HUES48 (cell line): ENCODE results near the gene IDH2.

ENCODE experiments used
- H3K27ac ChIP-seq: one replicate; pipeline ENCODE4 v1.7.0; 2013; ENCODE audit warnings: low read depth, low read length, inconsistent platforms
- H3K27me3 ChIP-seq: 2 replicates; pipeline ENCODE4 v1.6.1; 2013; ENCODE audit warnings: mild to moderate bottlenecking, low read length; ENCODE audit not compliant: control insufficient read depth, insufficient read depth
- H3K36me3 ChIP-seq: 2 replicates; pipeline ENCODE4 v1.6.1; 2013; ENCODE audit warnings: low read length; ENCODE audit not compliant: control insufficient read depth, insufficient read depth
- H3K4me1 ChIP-seq: 2 replicates; pipeline ENCODE4 v1.6.1; 2013; ENCODE audit warnings: mild to moderate bottlenecking, low read length; ENCODE audit not compliant: control insufficient read depth, insufficient read depth
- H3K4me3 ChIP-seq: 2 replicates; pipeline ENCODE4 v1.5.1; 2013; ENCODE audit warnings: mild to moderate bottlenecking, low read depth, low read length
- H3K9ac ChIP-seq: 2 replicates; pipeline ENCODE4 v1.6.1; 2013; ENCODE audit warnings: mild to moderate bottlenecking, low read depth, low read length, moderate library complexity
- H3K9me3 ChIP-seq: 2 replicates; pipeline ENCODE4 v1.6.1; 2013; ENCODE audit warnings: low read length; ENCODE audit not compliant: control insufficient read depth, insufficient read depth

Gene IDH2

DNA sequence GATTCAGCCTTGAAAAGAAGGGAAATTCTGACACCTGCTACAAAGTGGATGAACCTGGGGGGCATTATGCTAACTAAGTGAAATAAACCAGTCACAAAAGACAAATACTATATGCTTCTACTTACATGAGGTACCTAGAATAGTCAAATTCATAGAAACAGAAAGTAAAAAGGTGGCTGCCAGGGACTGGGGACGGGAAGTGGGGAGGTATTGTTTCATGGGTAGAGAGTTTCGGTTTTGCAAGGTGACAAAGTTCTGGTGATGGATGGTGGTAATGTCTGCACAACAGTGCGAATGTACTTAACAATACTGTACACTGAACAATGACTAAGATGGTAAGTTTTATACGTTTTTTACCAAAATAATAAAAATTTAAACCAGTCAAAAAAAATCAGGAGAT, 4.8 kb downstream of the IDH2 start:
- no peak overlapping the region for H3K4me3 ChIP-seq
- no peak overlapping the region for H3K27ac ChIP-seq
- H3K9me3 ChIP-seq, result no peaks in the 10 kb centered on the region
- peaks cover 7% of the 10 kb centered on the region for H3K4me1 ChIP-seq
- H3K36me3 ChIP-seq, result no peaks in the 10 kb centered on the region
- H3K9ac ChIP-seq, result no peak overlapping the region
- 0 out of 2 replicates have a peak, but pooled peaks cover 3% of the 10 kb centered on the region for H3K27me3 ChIP-seq

DNA sequence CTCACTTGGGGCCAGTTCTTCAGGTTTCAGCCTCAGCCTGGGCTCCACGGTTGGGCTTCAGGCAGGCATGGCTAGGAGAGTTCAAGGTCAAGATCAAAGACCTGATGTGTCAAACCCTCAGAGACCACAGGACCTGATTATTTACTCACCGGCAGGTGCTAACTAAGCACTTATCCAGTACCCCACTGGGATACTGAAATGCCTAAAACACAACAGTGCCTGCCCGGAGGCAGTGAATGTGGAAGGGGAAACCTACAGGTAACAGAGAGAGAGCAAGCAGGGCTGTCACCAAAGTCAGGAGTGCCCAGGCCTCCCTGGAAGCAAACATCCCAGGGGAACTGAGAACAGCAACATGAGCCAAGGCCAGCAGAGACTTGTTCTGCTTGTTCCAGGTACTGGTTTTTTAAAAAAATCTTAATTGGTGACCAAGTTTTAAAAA, 6.7 kb downstream of the IDH2 start:
- H3K27me3 ChIP-seq, result 0 out of 2 replicates have a peak, but pooled peaks cover under 1% of the 10 kb centered on the region
- no peaks in the 10 kb centered on the region for H3K36me3 ChIP-seq
- H3K9ac ChIP-seq, result no peak overlapping the region
- H3K27ac ChIP-seq, result no peak overlapping the region
- H3K4me3 ChIP-seq, result no peak overlapping the region
- peaks cover 4% of the 10 kb centered on the region for H3K4me1 ChIP-seq
- no peaks in the 10 kb centered on the region for H3K9me3 ChIP-seq

DNA sequence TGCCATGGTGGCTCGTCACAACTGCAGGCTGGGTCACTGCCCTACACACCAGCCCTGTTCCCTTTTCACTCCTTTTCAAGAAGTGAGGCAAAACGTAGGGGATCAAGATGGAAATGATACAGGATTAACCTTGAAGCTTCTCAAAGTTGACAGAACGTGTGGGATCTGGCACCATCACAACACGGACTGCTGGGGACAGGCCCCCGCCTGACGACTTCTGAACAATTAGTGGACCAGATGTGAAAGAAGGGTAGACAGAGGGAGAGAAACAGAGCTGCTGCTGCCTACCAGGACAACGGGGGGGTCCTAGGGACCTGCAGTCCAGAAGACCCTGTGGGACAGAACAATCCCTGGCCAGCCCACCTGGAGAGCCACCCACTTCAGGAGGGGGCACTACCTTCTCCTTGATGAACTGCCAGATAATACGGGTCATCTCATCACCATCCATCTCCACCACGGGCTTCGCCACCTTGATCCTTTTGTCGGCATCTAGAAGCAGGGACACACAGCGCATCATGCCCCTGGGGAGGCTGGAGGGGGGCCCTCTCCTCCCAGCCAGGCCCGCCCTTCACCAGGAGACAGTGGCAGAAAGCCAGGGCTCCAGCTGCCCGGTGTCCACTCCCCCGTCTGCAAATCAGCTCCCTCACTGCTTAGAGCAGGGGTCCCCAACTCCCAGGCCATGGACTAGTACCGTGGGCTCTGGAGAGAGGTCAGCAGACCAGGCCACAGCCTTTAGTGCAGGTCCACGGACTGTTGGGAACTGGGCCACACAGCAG, 10.9 kb downstream of the IDH2 start:
- no peaks in the 10 kb centered on the region for H3K27me3 ChIP-seq
- H3K36me3 ChIP-seq, result peaks cover 14% of the 10 kb centered on the region
- no peaks in the 10 kb centered on the region for H3K4me1 ChIP-seq
- no peak overlapping the region for H3K9ac ChIP-seq
- H3K9me3 ChIP-seq, result no peaks in the 10 kb centered on the region
- no peak overlapping the region for H3K4me3 ChIP-seq
- no peak overlapping the region for H3K27ac ChIP-seq

DNA sequence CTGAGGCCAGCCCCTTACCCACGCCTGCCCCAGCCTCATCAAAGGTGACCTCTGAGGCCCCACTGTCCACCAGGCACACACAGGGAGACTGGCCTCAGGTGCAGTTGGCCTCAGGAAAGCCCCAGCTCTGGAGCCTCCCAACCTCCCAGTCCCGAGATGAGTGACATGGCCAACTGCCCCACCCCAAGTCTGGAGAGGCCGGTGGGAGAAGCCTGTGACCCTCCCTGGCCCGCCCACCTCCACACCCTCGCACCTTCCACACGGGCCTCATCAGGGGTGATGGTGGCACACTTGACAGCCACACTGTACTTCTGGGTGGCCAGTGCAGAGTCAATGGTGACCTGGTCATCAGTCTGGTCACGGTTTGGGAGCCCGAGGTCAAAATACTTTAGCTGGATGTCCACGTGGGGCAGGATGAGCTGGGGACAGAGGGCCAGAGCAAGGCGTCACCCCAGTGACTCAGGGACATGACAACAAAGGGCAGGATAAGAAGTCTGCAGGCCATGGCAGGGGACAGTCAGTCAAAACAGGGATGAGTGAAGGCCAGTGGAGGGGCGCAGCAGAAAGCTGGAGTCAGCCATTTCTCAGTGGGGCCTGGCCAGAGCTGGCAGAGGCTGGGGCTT, 11.9 kb downstream of the IDH2 start:
- Histone ChIP-seq H3K36me3 (peaks cover 19% of the 10 kb centered on the region), H3K9me3 (no peaks in the 10 kb centered on the region), H3K27me3 (no peaks in the 10 kb centered on the region), H3K9ac (no peak overlapping the region), H3K4me1 (no peaks in the 10 kb centered on the region), H3K4me3 (no peak overlapping the region), H3K27ac (no peak overlapping the region)

DNA sequence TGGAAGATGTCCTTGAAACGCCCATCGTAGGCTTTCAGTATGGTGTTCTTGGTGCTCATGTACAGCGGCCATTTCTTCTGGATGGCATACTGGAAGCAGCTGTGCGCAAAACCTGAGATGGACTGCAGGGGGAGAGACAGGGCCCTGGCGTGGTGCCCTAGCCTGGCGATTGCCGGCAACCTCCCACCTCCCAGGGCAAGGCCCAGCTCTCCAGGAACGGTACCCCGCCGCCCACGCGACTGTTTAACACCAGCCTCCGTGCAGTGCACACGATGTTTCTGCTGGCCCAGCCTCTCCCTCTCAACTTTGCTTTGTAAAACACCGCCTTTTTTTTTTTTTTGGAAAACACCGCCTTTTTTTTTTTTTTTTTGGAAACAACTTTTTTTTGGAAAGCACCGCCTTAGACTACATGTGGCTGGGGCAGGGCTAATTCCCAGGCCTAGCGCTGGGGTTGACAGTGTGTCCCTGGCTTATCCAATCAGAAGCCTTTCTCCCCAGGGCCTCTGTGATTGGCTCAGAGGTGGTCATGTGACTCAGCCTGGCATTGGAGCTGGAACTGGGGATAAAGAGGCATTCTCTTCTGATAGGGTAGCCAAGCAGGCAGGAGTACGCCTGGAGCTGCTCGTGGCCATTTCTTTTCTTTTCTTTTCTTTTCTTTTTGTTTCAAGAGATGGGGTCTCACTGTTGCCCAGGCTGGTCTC, 14.7 kb downstream of the IDH2 start:
- H3K27me3 ChIP-seq, result no peaks in the 10 kb centered on the region
- no peak overlapping the region for H3K27ac ChIP-seq
- no peaks in the 10 kb centered on the region for H3K4me1 ChIP-seq
- no peak overlapping the region for H3K4me3 ChIP-seq
- no peaks in the 10 kb centered on the region for H3K9me3 ChIP-seq
- no peak overlapping the region for H3K9ac ChIP-seq
- H3K36me3 ChIP-seq, result peaks cover 38% of the 10 kb centered on the region

DNA sequence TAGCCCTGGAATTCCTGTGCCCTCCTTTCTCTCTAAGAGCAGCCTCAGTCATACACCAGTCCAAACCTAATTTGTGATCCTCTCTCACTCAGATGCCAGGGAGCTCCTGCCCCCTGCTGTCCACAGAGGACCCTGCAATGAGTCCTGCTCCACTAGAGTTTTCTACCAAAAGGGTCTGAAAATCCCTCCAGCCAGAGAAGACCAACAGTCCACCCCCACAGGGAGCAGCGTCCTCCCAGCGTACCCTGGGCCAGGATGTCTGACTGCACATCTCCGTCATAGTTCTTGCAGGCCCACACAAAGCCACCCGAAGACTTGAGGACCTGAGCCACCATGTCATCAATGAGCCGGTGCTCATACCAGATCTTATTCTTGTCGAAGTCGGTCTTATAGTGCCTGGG, 15.4 kb downstream of the IDH2 start:
- no peak overlapping the region for H3K9ac ChIP-seq
- no peak overlapping the region for H3K27ac ChIP-seq
- H3K9me3 ChIP-seq, result no peaks in the 10 kb centered on the region
- peaks cover 38% of the 10 kb centered on the region for H3K36me3 ChIP-seq
- no peak overlapping the region for H3K4me3 ChIP-seq
- H3K4me1 ChIP-seq, result peaks cover 3% of the 10 kb centered on the region; the same call in 1 of the 2 replicates
- no peaks in the 10 kb centered on the region for H3K27me3 ChIP-seq

DNA sequence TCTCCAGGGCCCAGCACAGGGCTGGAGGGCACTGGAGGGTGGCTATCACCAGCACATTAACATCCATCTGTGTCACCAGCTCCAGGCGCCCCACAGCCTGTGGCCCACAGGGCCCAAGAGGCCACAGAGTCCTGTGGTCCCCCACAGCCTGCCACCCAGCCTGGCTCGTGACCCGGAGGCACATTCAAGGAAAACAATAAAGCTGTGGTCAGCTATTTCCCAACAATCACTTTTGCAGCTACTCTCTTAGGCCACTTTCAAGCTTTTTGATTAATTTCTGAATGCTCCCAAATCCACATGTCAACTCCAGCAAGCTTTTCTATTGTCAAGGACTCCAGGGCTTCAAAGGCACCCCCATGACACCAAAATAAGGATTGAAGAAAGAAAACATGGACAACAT, 16.7 kb downstream of the IDH2 start:
- no peak overlapping the region for H3K4me3 ChIP-seq
- H3K36me3 ChIP-seq, result peaks cover 45% of the 10 kb centered on the region
- H3K9me3 ChIP-seq, result no peaks in the 10 kb centered on the region
- peaks cover 4% of the 10 kb centered on the region; the same call in 1 of the 2 replicates for H3K4me1 ChIP-seq
- H3K27me3 ChIP-seq, result no peaks in the 10 kb centered on the region
- no peak overlapping the region for H3K9ac ChIP-seq
- no peak overlapping the region for H3K27ac ChIP-seq

DNA sequence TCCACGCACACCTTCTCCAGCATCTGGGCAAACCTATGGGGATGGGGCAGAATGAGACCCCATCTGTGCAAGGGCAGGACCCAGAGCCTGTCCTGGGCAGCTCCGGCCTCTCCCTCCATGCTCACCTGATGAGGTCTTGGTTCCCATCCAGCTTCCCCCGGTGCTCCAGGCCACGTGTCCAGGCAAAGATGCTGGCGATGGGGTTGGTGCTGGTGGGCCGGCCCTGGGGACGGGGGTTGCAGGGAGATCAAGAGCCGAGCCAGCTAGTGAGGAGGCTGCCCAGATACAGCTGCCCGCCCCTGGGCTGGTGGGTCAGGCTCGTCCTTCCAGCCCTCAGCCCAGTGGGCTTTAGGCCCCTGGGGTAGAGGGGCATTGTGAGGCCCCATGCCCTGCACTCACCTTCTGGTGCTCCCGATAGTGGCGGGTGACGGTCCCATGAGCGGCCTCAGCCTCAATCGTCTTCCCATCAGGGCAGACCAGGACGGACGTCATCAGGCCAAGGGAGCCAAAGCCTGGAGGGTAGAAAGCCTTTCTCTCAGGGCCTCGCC, 17.3 kb downstream of the IDH2 start:
- H3K36me3 ChIP-seq, result peaks cover 45% of the 10 kb centered on the region
- no peak overlapping the region for H3K27ac ChIP-seq
- no peak overlapping the region for H3K4me3 ChIP-seq
- no peaks in the 10 kb centered on the region for H3K9me3 ChIP-seq
- no peak overlapping the region for H3K9ac ChIP-seq
- peaks cover 4% of the 10 kb centered on the region; the same call in 1 of the 2 replicates for H3K4me1 ChIP-seq
- no peaks in the 10 kb centered on the region for H3K27me3 ChIP-seq

DNA sequence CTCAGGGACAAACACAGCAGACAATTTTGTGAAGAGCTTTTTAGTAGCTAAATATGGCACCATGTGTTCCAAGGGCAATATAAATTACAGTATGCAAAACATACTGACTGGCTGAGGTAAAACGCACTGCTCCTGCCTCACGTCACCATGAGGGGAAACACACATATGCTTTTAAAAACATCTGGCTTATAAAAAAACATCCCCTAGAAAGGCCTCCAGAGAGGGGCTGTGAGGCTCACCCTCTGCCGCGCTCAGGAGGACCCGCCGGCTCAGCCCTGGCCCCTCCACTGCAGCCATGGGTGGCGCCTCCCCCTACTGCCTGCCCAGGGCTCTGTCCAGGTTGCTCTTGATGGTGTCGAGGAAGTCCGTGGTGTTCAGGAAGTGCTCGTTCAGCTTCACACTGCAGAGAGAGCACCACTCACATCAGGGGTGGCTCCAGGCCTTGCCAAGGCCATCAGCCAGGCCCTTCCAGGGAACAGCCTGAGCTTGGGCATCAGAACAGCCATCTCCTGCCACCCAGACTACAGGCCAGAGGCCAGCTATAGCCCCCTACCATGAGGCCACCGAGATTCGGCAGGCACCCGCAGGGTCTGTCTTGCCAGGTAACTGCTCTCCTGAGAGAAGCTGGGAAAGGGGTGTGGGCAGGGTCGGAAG, 18.2 kb downstream of the IDH2 start:
- H3K27ac ChIP-seq, result no peak overlapping the region
- no peak overlapping the region for H3K9ac ChIP-seq
- H3K4me3 ChIP-seq, result no peak overlapping the region
- H3K9me3 ChIP-seq, result no peaks in the 10 kb centered on the region
- H3K36me3 ChIP-seq, result peaks cover 45% of the 10 kb centered on the region
- H3K27me3 ChIP-seq, result no peaks in the 10 kb centered on the region
- peaks cover 4% of the 10 kb centered on the region; the same call in 1 of the 2 replicates for H3K4me1 ChIP-seq

DNA sequence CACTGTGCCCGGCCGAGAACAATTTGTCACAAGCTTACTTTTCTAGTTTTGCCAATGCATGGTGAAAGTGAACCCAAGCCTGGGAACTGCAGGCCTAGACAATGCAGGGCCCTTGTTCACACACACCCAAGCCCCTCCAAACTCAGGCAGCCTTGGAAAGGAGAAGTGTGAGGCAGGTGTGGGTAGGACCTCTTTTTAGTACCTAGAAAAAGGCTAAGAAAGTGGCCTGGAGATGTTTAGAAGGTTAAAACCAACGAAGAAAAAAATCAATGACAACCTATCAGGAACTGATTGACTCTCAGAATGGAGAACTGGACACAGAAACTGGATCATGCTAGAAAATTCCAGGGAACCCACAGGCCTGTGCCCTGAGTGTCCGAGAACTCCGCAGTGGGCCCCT, 18.8 kb downstream of the IDH2 start:
- Histone ChIP-seq H3K9ac (no peak overlapping the region), H3K9me3 (no peaks in the 10 kb centered on the region), H3K27ac (no peak overlapping the region), H3K36me3 (peaks cover 44% of the 10 kb centered on the region), H3K27me3 (no peaks in the 10 kb centered on the region), H3K4me1 (peaks cover 4% of the 10 kb centered on the region; the same call in 1 of the 2 replicates), H3K4me3 (no peak overlapping the region)
